Kidney capillary endothelial cell (primary cell): Measurements from ENCODE around the gene GPR152.
"Not testable (repeated sequence)": the region's sequence is repeated elsewhere in the genome, so short reads cannot be mapped to it uniquely, and the experiment has no call there.

Source experiments
- DNase-seq: peaks from one replicate; pipeline ENCODE4 v3.0.0-alpha.2; 2018; ENCODE audit warnings: low spot score

Gene GPR152

GRCh38 chr11:67439321-67440228, 13.0 kb downstream of the GPR152 start:
- peak; percentile 25 for DNase-seq

- no peak for DNase-seq
Observed at GRCh38 chr11:67438158-67438902, 14.2 kb downstream of the GPR152 start.

- no peak for DNase-seq
Observed at GRCh38 chr11:67437809-67438157, 14.7 kb downstream of the GPR152 start.

- DNase-seq: no peak
Observed at GRCh38 chr11:67437082-67437808, 15.3 kb downstream of the GPR152 start, which contains the start of gene PTPRCAP. Gene PTPRCAP (minus strand): TSS chr11:67437682. CDS start chr11:67437619, 63 bp downstream.

GRCh38 chr11:67436459-67437081, 16.0 kb downstream of the GPR152 start:
- DNase-seq: no peak

GRCh38 chr11:67435727-67436458, 16.6 kb downstream of the GPR152 start:
- DNase-seq: no peak

- DNase-seq: no peak
Observed at GRCh38 chr11:67435031-67435726, 17.4 kb downstream of the GPR152 start.

- DNase-seq: no peak
Observed at GRCh38 chr11:67434395-67434881, 18.1 kb downstream of the GPR152 start.

- no peak for DNase-seq
Observed at GRCh38 chr11:67433536-67434394, 18.8 kb downstream of the GPR152 start.

GRCh38 chr11:67432655-67433349, 19.7 kb downstream of the GPR152 start:
- no peak for DNase-seq

- no peak for DNase-seq
Observed at GRCh38 chr11:67431346-67432249, 20.9 kb downstream of the GPR152 start.

- DNase-seq: no peak
Observed at GRCh38 chr11:67429722-67430121, 22.8 kb downstream of the GPR152 start.

- no peak for DNase-seq
Observed at GRCh38 chr11:67429038-67429668, 23.4 kb downstream of the GPR152 start.

- peak; percentile 97 for DNase-seq
Observed at GRCh38 chr11:67428052-67429001, 24.2 kb downstream of the GPR152 start, which contains the start of gene RPS6KB2. Gene RPS6KB2 (plus strand): TSS chr11:67428494. CDS start chr11:67428546, 52 bp downstream.

- DNase-seq: not testable (repeated sequence)
Observed at GRCh38 chr11:67427364-67427859, 25.1 kb downstream of the GPR152 start.
